ENCODE measurements around the gene JUP. TPM values are rescaled to one million over a fixed set of nuclear protein-coding genes. Genes with fewer than 3 reads are reported as not detected.

JUP gene
- total and polyA plus RNA-seq, 2 of the 13 experiments (the other 11 are each of a cell fraction or from before 2014, with no cell fraction given), result 12.1 to 20.6 TPM

DNA sequence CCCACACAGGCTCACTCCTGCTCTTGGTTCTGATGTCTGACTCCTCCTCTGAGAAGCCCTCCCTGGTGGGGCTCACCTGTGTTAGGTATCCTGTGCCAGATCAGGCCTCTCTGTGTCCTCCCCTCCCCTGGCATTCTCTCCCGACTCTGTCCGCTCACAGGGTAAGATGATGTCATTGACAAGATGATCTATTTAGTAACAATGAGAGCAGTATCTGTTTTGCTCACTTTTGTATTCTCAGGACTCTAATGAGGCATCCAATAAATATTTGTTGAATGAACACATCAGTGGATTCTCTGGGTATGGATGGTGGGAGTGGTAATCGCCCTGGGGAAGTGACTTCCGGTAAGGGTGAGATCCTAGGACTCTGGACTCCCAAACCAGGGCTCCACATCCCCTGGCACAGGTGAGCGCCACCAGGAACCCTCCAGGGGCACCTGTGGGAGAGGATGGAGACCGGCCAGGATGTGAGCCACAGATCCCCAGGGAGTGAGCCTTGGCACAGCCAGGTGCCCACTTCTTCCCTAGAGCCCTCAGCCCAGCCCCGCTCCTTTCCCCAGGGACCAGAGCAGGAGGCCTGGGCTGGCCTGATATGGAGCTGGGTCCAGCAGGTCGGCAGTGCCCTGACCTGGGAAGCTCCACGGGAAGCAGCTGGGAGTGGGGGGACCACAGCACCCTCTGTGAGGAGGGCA lies 46.7 kb downstream of the JUP start (continued):
- TF ChIP-seq, protein P1, sequence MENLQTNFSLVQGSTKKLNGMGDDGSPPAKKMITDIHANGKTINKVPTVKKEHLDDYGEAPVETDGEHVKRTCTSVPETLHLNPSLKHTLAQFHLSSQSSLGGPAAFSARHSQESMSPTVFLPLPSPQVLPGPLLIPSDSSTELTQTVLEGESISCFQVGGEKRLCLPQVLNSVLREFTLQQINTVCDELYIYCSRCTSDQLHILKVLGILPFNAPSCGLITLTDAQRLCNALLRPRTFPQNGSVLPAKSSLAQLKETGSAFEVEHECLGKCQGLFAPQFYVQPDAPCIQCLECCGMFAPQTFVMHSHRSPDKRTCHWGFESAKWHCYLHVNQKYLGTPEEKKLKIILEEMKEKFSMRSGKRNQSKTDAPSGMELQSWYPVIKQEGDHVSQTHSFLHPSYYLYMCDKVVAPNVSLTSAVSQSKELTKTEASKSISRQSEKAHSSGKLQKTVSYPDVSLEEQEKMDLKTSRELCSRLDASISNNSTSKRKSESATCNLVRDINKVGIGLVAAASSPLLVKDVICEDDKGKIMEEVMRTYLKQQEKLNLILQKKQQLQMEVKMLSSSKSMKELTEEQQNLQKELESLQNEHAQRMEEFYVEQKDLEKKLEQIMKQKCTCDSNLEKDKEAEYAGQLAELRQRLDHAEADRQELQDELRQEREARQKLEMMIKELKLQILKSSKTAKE (CRISPR knock-in tag; IDR thresholded peaks at IDR 0.05; ENCODE audit: borderline replicate concordance), result no peak
- TF ChIP-seq, protein P2, sequence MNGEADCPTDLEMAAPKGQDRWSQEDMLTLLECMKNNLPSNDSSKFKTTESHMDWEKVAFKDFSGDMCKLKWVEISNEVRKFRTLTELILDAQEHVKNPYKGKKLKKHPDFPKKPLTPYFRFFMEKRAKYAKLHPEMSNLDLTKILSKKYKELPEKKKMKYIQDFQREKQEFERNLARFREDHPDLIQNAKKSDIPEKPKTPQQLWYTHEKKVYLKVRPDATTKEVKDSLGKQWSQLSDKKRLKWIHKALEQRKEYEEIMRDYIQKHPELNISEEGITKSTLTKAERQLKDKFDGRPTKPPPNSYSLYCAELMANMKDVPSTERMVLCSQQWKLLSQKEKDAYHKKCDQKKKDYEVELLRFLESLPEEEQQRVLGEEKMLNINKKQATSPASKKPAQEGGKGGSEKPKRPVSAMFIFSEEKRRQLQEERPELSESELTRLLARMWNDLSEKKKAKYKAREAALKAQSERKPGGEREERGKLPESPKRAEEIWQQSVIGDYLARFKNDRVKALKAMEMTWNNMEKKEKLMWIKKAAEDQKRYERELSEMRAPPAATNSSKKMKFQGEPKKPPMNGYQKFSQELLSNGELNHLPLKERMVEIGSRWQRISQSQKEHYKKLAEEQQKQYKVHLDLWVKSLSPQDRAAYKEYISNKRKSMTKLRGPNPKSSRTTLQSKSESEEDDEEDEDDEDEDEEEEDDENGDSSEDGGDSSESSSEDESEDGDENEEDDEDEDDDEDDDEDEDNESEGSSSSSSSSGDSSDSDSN (CRISPR knock-in tag; IDR thresholded peaks at IDR 0.05), result 0 out of 2 replicates have a peak, but pooled peaks have one; percentile 29
- TF ChIP-seq NFRKB (IDR thresholded peaks at IDR 0.05) (no peak), REPIN1 (CRISPR knock-in tag; IDR thresholded peaks at IDR 0.05; ENCODE audit: borderline replicate concordance, low read depth) (no peak), KLF13 (CRISPR knock-in tag; IDR thresholded peaks at IDR 0.05) (no peak), AGO2 (optimal IDR thresholded peaks at IDR 0.05; ENCODE audit: low read depth, low read length) (no peak), TP53 (CRISPR knock-in tag; conservative IDR thresholded peaks at IDR 0.05) (no peak), LCORL (IDR thresholded peaks at IDR 0.05) (no peak), LCORL (CRISPR knock-in tag; IDR thresholded peaks at IDR 0.05) (peak; percentile 19; the same call in 1 of the 2 replicates), PAX8 (CRISPR knock-in tag; IDR thresholded peaks at IDR 0.05; ENCODE audit: borderline replicate concordance) (no peak), SOX6 (IDR thresholded peaks at IDR 0.05) (no peak), SOX6 (CRISPR knock-in tag; IDR thresholded peaks at IDR 0.05) (peak; percentile 26; the same call in 1 of the 2 replicates)
- TF ChIP-seq, protein P3, sequence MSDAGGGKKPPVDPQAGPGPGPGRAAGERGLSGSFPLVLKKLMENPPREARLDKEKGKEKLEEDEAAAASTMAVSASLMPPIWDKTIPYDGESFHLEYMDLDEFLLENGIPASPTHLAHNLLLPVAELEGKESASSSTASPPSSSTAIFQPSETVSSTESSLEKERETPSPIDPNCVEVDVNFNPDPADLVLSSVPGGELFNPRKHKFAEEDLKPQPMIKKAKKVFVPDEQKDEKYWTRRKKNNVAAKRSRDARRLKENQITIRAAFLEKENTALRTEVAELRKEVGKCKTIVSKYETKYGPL (CRISPR knock-in tag; IDR thresholded peaks at IDR 0.05), result no peak
- TF ChIP-seq, protein P4, sequence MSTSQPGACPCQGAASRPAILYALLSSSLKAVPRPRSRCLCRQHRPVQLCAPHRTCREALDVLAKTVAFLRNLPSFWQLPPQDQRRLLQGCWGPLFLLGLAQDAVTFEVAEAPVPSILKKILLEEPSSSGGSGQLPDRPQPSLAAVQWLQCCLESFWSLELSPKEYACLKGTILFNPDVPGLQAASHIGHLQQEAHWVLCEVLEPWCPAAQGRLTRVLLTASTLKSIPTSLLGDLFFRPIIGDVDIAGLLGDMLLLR (CRISPR knock-in tag; IDR thresholded peaks at IDR 0.05), result no peak
- TF ChIP-seq, protein P5, sequence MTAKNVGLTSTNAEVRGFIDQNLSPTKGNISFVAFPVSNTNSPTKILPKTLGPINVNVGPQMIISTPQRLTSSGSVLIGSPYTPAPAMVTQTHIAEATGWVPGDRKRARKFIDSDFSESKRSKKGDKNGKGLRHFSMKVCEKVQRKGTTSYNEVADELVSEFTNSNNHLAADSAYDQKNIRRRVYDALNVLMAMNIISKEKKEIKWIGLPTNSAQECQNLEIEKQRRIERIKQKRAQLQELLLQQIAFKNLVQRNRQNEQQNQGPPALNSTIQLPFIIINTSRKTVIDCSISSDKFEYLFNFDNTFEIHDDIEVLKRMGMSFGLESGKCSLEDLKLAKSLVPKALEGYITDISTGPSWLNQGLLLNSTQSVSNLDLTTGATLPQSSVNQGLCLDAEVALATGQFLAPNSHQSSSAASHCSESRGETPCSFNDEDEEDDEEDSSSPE (CRISPR knock-in tag; IDR thresholded peaks at IDR 0.05), result no peak
- TF ChIP-seq, protein P6, sequence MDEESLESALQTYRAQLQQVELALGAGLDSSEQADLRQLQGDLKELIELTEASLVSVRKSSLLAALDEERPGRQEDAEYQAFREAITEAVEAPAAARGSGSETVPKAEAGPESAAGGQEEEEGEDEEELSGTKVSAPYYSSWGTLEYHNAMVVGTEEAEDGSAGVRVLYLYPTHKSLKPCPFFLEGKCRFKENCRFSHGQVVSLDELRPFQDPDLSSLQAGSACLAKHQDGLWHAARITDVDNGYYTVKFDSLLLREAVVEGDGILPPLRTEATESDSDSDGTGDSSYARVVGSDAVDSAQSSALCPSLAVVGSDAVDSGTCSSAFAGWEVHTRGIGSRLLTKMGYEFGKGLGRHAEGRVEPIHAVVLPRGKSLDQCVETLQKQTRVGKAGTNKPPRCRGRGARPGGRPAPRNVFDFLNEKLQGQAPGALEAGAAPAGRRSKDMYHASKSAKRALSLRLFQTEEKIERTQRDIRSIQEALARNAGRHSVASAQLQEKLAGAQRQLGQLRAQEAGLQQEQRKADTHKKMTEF (CRISPR knock-in tag; IDR thresholded peaks at IDR 0.05), result 0 out of 2 replicates have a peak, but pooled peaks have one; percentile 21
- TF ChIP-seq, protein P7, sequence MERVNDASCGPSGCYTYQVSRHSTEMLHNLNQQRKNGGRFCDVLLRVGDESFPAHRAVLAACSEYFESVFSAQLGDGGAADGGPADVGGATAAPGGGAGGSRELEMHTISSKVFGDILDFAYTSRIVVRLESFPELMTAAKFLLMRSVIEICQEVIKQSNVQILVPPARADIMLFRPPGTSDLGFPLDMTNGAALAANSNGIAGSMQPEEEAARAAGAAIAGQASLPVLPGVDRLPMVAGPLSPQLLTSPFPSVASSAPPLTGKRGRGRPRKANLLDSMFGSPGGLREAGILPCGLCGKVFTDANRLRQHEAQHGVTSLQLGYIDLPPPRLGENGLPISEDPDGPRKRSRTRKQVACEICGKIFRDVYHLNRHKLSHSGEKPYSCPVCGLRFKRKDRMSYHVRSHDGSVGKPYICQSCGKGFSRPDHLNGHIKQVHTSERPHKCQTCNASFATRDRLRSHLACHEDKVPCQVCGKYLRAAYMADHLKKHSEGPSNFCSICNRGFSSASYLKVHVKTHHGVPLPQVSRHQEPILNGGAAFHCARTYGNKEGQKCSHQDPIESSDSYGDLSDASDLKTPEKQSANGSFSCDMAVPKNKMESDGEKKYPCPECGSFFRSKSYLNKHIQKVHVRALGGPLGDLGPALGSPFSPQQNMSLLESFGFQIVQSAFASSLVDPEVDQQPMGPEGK (CRISPR knock-in tag; IDR thresholded peaks at IDR 0.05), result no peak
